Fibroblast of gingiva (primary cell): ENCODE results near the gene TMEM222.

Experiments used
- DNase-seq: peaks from one replicate; pipeline ENCODE4 v3.0.0-alpha.2; 2011; ENCODE audit warnings: low read depth

The TMEM222 gene

GRCh38 chr1:27359822-27360158 is 37.8 kb downstream of the TMEM222 start:
- DNase-seq: no peak

- no peak for DNase-seq
Measured at GRCh38 chr1:27360159-27361043, 38.4 kb downstream of the TMEM222 start.

- no peak for DNase-seq
Measured at GRCh38 chr1:27361044-27361402, 39.1 kb downstream of the TMEM222 start.

- DNase-seq: no peak
Measured at GRCh38 chr1:27361553-27361952, 39.6 kb downstream of the TMEM222 start.

GRCh38 chr1:27363766-27364695 is 42.1 kb downstream of the TMEM222 start:
- no peak for DNase-seq

- no peak for DNase-seq
Measured at GRCh38 chr1:27364696-27365371, 42.9 kb downstream of the TMEM222 start.

GRCh38 chr1:27365372-27366112 is 43.6 kb downstream of the TMEM222 start:
- peak; percentile 90 for DNase-seq

GRCh38 chr1:27366113-27366410 is 44.1 kb downstream of the TMEM222 start:
- DNase-seq: peak; percentile 78

- peak; percentile 81 for DNase-seq
Measured at GRCh38 chr1:27366411-27367159, 44.6 kb downstream of the TMEM222 start, which contains the start of gene MAP3K6. MAP3K6 (minus strand) TSS chr1:27366961; CDS start chr1:27366597, 364 bp downstream.

- DNase-seq: no peak
Measured at GRCh38 chr1:27367160-27367650, 45.2 kb downstream of the TMEM222 start.

- DNase-seq: no peak
Measured at GRCh38 chr1:27368869-27369582, 47.1 kb downstream of the TMEM222 start.

- DNase-seq: no peak
Measured at GRCh38 chr1:27372022-27372807, 50.3 kb downstream of the TMEM222 start.

GRCh38 chr1:27372808-27373690 is 51.1 kb downstream of the TMEM222 start:
- DNase-seq: no peak

GRCh38 chr1:27374362-27375086 is 52.6 kb downstream of the TMEM222 start, which contains the start of gene FCN3:
FCN3 (minus strand) TSS chr1:27374824; CDS start chr1:27374818, 6 bp downstream.
- no peak for DNase-seq

- DNase-seq: no peak
Measured at GRCh38 chr1:27377760-27378495, 56.0 kb downstream of the TMEM222 start.

- DNase-seq: no peak
Measured at GRCh38 chr1:27379564-27380122, 57.7 kb downstream of the TMEM222 start.
